GM23338 (cell line): ENCODE results near the gene CNIH3. TPM values are rescaled to one million over a fixed set of nuclear protein-coding genes. Genes with fewer than 3 reads are reported as not detected.

Experiments used
- ATAC-seq: fragments of 200-7000 bp; cut with Tn5 transposase; 3 replicates; pipeline ENCODE4 v1.9.1; 2020
- DNase-seq: peaks from one replicate; pipeline ENCODE4 v3.0.0-alpha.2; 2015; ENCODE audit warnings: low spot score
- H2AFZ ChIP-seq: fragments of 200-600 bp; sonication (generic); 2 replicates; pipeline ENCODE4 v1.8.0; 2016; ENCODE audit warnings: antibody characterized with exemption, mild to moderate bottlenecking, moderate library complexity
- H3F3A ChIP-seq: fragments of 200-600 bp; sonication (generic); replicated peaks from 2 replicates; pipeline ENCODE4 v1.8.0; 2017; ENCODE audit warnings: antibody characterized with exemption, mixed run types, low read depth
- H3K27ac ChIP-seq: fragments of 200-600 bp; sonication (generic); 2 replicates; pipeline ENCODE4 v1.6.1; 2016; ENCODE audit warnings: low read depth
- H3K27me3 ChIP-seq: fragments of 200-600 bp; sonication (generic); 2 replicates; pipeline ENCODE4 v1.8.0; 2016; ENCODE audit warnings: mild to moderate bottlenecking, mixed run types, moderate library complexity; ENCODE audit not compliant: insufficient read depth
- H3K36me3 ChIP-seq: fragments of 200-600 bp; sonication (generic); 2 replicates; pipeline ENCODE4 v1.8.0; 2016; ENCODE audit warnings: mild to moderate bottlenecking; ENCODE audit not compliant: insufficient read depth
- H3K4me1 ChIP-seq: fragments of 200-600 bp; sonication (generic); 2 replicates; pipeline ENCODE4 v1.8.0; 2016; ENCODE audit warnings: mild to moderate bottlenecking, moderate library complexity; ENCODE audit not compliant: insufficient read depth
- H3K4me2 ChIP-seq: fragments of 200-600 bp; sonication (generic); 2 replicates; pipeline ENCODE4 v1.7.1; 2017; ENCODE audit warnings: mixed run types
- H3K4me3 ChIP-seq: fragments of 200-600 bp; sonication (generic); 2 replicates; pipeline ENCODE4 v1.6.1; 2016; ENCODE audit warnings: mixed run types
- H3K79me2 ChIP-seq: fragments of 200-600 bp; sonication (generic); replicated peaks from 2 replicates; pipeline ENCODE4 v1.8.0; 2017; ENCODE audit warnings: mild to moderate bottlenecking; ENCODE audit not compliant: insufficient read depth
- H3K9me2 ChIP-seq: fragments of 200-600 bp; sonication (generic); 2 replicates; pipeline ENCODE4 v1.8.0; 2017; ENCODE audit not compliant: insufficient read depth
- H4K20me1 ChIP-seq: fragments of 200-600 bp; sonication (generic); replicated peaks from 2 replicates; pipeline ENCODE4 v1.8.0; 2017; ENCODE audit warnings: mild to moderate bottlenecking; ENCODE audit not compliant: insufficient read depth
- H3K27ac Mint-ChIP-seq: 2 replicates; pipeline ENCODE4 v1.8.0; 2020; ENCODE audit warnings: inconsistent platforms, mild to moderate bottlenecking, moderate library complexity, mixed read lengths
- H3K27me3 Mint-ChIP-seq: 3 replicates; pipeline ENCODE4 v1.8.0; 2022; ENCODE audit warnings: low read depth, mild to moderate bottlenecking, moderate library complexity, mixed read lengths, inconsistent platforms; ENCODE audit not compliant: insufficient read depth, poor library complexity
- H3K36me3 Mint-ChIP-seq: 3 replicates; pipeline ENCODE4 v1.8.0; 2021; ENCODE audit warnings: low read depth, mild to moderate bottlenecking, inconsistent platforms, moderate library complexity, mixed read lengths
- H3K4me1 Mint-ChIP-seq: 3 replicates; pipeline ENCODE4 v1.8.0; 2020; ENCODE audit warnings: mild to moderate bottlenecking, inconsistent platforms, mixed read lengths
- H3K4me3 Mint-ChIP-seq: 3 replicates; pipeline ENCODE4 v1.8.0; 2021; ENCODE audit warnings: moderate library complexity, mild to moderate bottlenecking, inconsistent platforms, mixed read lengths
- H3K9me3 Mint-ChIP-seq: 3 replicates; pipeline ENCODE4 v1.8.0; 2020; ENCODE audit warnings: moderate library complexity, mild to moderate bottlenecking, inconsistent platforms, mixed read lengths
- CREB1 ChIP-seq: fragments of 250-450 bp; sonication (Bioruptor Pico); IDR thresholded peaks from 2 replicates; pipeline ENCODE4 v1.5.0; 2020; ENCODE audit warnings: low read depth, mild to moderate bottlenecking, moderate library complexity
- EZH2 ChIP-seq: fragments of 200-600 bp; sonication (generic); IDR thresholded peaks from one replicate; pipeline ENCODE4 v1.8.0; 2017; ENCODE audit warnings: antibody characterized with exemption, mild to moderate bottlenecking, low read depth; ENCODE audit not compliant: unreplicated experiment
- EZH2phosphoT487 ChIP-seq: fragments of 200-600 bp; sonication (generic); IDR thresholded peaks from one replicate; pipeline ENCODE4 v1.8.1; 2018; ENCODE audit warnings: antibody characterized with exemption; ENCODE audit not compliant: unreplicated experiment
- JUNB ChIP-seq: IDR thresholded peaks from one replicate; pipeline ENCODE4 v1.6.1; 2016; ENCODE audit warnings: antibody characterized with exemption; ENCODE audit not compliant: unreplicated experiment
- NANOG ChIP-seq: IDR thresholded peaks from 2 replicates; pipeline ENCODE4 v1.6.1; 2016; ENCODE audit warnings: antibody characterized with exemption, borderline replicate concordance
- STAT1 ChIP-seq: IDR thresholded peaks from one replicate; pipeline ENCODE4 v1.6.1; 2016; ENCODE audit warnings: antibody characterized with exemption; ENCODE audit not compliant: unreplicated experiment
- ZNF114 ChIP-seq: fragments of 250-450 bp; sonication (Bioruptor Pico); IDR thresholded peaks from 2 replicates; pipeline ENCODE4 v1.5.0; 2020; ENCODE audit warnings: mild to moderate bottlenecking, moderate library complexity
- ZNF331 ChIP-seq: fragments of 250-450 bp; sonication (Bioruptor Pico); IDR thresholded peaks from 2 replicates; pipeline ENCODE4 v1.5.0; 2020; ENCODE audit warnings: low read depth, mild to moderate bottlenecking, moderate library complexity
- polyA plus RNA-seq: library from polyadenylated mRNA; unstranded; fragments of >200 nt; fragmentation: Nextera tagmentation; extraction: Ambion mirVana; gene quantifications from 2 replicates; pipeline ENCODE4 v1.2.1, GENCODE V29; 2016
- total RNA-seq: library from RNA; depleted of rRNA; stranded (reverse); fragments of >200 nt; shearing (Covaris generic); gene quantifications from 2 replicates; pipeline ENCODE4 v1.2.3, GENCODE V29; 2014
- TF ChIP-seq, protein P1 (sequence below): IDR thresholded peaks from one replicate; pipeline ENCODE4 v1.6.1; 2018; ENCODE audit warnings: antibody characterized with exemption; ENCODE audit not compliant: unreplicated experiment
- TF ChIP-seq, protein P2 (sequence below), 2 experiments: fragments of 200-600 bp in 1 of 2; sonication (generic) in 1 of 2; conservative IDR thresholded peaks; 2 replicates each; pipeline versions ENCODE4 v1.5.1 to v1.6.1; 2016 to 2017; ENCODE audit warnings: antibody characterized with exemption in 2 of 2, low read depth in 2 of 2, mild to moderate bottlenecking in 2 of 2, moderate library complexity in 1 of 2
- TF ChIP-seq, protein P3 (sequence below): fragments of 250-450 bp; sonication (Bioruptor Pico); IDR thresholded peaks from 2 replicates; pipeline ENCODE4 v1.5.0; 2020; ENCODE audit warnings: mild to moderate bottlenecking, moderate library complexity
- TF ChIP-seq, protein P4 (sequence below): IDR thresholded peaks from 2 replicates; pipeline ENCODE4 v1.6.1; 2016; ENCODE audit warnings: antibody characterized with exemption

The CNIH3 gene
- total and polyA plus RNA-seq, 2 experiments from 2014 or later = 3.6 to 5.1 TPM

DNA sequence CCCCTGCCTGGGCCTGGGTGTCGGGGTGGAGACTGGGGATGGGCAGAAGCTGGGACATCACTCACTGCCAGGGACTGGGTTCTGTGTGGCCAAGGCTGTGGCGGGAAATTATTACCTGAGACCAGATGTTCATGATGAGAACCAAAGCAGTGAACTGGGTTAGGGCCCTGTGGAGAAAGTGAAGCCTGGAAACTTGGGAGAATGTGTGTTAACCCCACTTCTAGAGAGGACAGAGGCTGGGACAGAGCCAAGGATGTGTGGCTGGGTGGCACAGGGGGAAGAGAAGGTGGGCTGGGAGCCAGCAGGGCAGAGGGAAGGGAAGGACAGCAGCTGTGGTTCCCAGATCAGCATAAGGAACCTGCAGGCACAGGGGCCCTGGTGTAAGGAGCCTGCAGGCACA, 31.3 kb downstream of the CNIH3 start:
- TF ChIP-seq ZNF331 (CRISPR knock-in tag) (no peak), EZH2 (no peak), JUNB (no peak), ZNF114 (CRISPR knock-in tag) (no peak), EZH2phosphoT487 (no peak), CREB1 (CRISPR knock-in tag) (no peak), NANOG (no peak), STAT1 (no peak)
- TF ChIP-seq, protein P1, sequence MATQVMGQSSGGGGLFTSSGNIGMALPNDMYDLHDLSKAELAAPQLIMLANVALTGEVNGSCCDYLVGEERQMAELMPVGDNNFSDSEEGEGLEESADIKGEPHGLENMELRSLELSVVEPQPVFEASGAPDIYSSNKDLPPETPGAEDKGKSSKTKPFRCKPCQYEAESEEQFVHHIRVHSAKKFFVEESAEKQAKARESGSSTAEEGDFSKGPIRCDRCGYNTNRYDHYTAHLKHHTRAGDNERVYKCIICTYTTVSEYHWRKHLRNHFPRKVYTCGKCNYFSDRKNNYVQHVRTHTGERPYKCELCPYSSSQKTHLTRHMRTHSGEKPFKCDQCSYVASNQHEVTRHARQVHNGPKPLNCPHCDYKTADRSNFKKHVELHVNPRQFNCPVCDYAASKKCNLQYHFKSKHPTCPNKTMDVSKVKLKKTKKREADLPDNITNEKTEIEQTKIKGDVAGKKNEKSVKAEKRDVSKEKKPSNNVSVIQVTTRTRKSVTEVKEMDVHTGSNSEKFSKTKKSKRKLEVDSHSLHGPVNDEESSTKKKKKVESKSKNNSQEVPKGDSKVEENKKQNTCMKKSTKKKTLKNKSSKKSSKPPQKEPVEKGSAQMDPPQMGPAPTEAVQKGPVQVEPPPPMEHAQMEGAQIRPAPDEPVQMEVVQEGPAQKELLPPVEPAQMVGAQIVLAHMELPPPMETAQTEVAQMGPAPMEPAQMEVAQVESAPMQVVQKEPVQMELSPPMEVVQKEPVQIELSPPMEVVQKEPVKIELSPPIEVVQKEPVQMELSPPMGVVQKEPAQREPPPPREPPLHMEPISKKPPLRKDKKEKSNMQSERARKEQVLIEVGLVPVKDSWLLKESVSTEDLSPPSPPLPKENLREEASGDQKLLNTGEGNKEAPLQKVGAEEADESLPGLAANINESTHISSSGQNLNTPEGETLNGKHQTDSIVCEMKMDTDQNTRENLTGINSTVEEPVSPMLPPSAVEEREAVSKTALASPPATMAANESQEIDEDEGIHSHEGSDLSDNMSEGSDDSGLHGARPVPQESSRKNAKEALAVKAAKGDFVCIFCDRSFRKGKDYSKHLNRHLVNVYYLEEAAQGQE = no peak
- TF ChIP-seq, protein P2, sequence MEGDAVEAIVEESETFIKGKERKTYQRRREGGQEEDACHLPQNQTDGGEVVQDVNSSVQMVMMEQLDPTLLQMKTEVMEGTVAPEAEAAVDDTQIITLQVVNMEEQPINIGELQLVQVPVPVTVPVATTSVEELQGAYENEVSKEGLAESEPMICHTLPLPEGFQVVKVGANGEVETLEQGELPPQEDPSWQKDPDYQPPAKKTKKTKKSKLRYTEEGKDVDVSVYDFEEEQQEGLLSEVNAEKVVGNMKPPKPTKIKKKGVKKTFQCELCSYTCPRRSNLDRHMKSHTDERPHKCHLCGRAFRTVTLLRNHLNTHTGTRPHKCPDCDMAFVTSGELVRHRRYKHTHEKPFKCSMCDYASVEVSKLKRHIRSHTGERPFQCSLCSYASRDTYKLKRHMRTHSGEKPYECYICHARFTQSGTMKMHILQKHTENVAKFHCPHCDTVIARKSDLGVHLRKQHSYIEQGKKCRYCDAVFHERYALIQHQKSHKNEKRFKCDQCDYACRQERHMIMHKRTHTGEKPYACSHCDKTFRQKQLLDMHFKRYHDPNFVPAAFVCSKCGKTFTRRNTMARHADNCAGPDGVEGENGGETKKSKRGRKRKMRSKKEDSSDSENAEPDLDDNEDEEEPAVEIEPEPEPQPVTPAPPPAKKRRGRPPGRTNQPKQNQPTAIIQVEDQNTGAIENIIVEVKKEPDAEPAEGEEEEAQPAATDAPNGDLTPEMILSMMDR (conservative IDR thresholded peaks at IDR 0.05; ENCODE audit: low read depth in 2 of 2) = no peak
- TF ChIP-seq, protein P3, sequence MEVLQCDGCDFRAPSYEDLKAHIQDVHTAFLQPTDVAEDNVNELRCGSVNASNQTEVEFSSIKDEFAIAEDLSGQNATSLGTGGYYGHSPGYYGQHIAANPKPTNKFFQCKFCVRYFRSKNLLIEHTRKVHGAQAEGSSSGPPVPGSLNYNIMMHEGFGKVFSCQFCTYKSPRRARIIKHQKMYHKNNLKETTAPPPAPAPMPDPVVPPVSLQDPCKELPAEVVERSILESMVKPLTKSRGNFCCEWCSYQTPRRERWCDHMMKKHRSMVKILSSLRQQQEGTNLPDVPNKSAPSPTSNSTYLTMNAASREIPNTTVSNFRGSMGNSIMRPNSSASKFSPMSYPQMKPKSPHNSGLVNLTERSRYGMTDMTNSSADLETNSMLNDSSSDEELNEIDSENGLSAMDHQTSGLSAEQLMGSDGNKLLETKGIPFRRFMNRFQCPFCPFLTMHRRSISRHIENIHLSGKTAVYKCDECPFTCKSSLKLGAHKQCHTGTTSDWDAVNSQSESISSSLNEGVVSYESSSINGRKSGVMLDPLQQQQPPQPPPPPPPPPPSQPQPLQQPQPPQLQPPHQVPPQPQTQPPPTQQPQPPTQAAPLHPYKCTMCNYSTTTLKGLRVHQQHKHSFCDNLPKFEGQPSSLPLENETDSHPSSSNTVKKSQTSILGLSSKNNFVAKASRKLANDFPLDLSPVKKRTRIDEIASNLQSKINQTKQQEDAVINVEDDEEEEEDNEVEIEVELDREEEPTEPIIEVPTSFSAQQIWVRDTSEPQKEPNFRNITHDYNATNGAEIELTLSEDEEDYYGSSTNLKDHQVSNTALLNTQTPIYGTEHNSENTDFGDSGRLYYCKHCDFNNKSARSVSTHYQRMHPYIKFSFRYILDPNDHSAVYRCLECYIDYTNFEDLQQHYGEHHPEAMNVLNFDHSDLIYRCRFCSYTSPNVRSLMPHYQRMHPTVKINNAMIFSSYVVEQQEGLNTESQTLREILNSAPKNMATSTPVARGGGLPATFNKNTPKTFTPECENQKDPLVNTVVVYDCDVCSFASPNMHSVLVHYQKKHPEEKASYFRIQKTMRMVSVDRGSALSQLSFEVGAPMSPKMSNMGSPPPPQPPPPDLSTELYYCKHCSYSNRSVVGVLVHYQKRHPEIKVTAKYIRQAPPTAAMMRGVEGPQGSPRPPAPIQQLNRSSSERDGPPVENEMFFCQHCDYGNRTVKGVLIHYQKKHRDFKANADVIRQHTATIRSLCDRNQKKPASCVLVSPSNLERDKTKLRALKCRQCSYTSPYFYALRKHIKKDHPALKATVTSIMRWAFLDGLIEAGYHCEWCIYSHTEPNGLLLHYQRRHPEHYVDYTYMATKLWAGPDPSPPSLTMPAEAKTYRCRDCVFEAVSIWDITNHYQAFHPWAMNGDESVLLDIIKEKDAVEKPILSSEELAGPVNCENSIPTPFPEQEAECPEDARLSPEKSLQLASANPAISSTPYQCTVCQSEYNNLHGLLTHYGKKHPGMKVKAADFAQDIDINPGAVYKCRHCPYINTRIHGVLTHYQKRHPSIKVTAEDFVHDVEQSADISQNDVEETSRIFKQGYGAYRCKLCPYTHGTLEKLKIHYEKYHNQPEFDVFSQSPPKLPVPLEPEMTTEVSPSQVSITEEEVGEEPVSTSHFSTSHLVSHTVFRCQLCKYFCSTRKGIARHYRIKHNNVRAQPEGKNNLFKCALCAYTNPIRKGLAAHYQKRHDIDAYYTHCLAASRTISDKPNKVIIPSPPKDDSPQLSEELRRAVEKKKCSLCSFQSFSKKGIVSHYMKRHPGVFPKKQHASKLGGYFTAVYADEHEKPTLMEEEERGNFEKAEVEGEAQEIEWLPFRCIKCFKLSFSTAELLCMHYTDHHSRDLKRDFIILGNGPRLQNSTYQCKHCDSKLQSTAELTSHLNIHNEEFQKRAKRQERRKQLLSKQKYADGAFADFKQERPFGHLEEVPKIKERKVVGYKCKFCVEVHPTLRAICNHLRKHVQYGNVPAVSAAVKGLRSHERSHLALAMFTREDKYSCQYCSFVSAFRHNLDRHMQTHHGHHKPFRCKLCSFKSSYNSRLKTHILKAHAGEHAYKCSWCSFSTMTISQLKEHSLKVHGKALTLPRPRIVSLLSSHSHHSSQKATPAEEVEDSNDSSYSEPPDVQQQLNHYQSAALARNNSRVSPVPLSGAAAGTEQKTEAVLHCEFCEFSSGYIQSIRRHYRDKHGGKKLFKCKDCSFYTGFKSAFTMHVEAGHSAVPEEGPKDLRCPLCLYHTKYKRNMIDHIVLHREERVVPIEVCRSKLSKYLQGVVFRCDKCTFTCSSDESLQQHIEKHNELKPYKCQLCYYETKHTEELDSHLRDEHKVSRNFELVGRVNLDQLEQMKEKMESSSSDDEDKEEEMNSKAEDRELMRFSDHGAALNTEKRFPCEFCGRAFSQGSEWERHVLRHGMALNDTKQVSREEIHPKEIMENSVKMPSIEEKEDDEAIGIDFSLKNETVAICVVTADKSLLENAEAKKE (CRISPR knock-in tag) = no peak
- TF ChIP-seq, protein P4, sequence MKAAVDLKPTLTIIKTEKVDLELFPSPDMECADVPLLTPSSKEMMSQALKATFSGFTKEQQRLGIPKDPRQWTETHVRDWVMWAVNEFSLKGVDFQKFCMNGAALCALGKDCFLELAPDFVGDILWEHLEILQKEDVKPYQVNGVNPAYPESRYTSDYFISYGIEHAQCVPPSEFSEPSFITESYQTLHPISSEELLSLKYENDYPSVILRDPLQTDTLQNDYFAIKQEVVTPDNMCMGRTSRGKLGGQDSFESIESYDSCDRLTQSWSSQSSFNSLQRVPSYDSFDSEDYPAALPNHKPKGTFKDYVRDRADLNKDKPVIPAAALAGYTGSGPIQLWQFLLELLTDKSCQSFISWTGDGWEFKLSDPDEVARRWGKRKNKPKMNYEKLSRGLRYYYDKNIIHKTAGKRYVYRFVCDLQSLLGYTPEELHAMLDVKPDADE = no peak
- Histone ChIP-seq H3K4me3 (no peak overlapping the region), H3K79me2 (no peaks in the 10 kb centered on the region), H3K9me2 (no peaks in the 10 kb centered on the region), H3F3A (no peaks in the 10 kb centered on the region), H3K27me3 (no peaks in the 10 kb centered on the region), H3K36me3 (no peaks in the 10 kb centered on the region), H3K4me1 (peaks cover 5% of the 10 kb centered on the region; the same call in 1 of the 2 replicates), H3K27ac (no peak overlapping the region), H2AFZ (no peak overlapping the region), H3K4me2 (no peak overlapping the region), H4K20me1 (no peaks in the 10 kb centered on the region)
- DNase-seq = no peak
- Mint-ChIP-seq H3K9me3 (no peaks in the 10 kb centered on the region), H3K4me1 (peaks cover 21% of the 10 kb centered on the region), H3K36me3 (no peaks in the 10 kb centered on the region), H3K4me3 (no peak overlapping the region), H3K27me3 (peaks cover 3% of the 10 kb centered on the region), H3K27ac (no peak overlapping the region; the same call in 1 of the 2 replicates)
- ATAC-seq = no peak
